Suprapubic skin (tissue), 4 donors: ENCODE data around the gene ZBTB46. TPM values are rescaled to one million over a fixed set of nuclear protein-coding genes. Genes with fewer than 3 reads are reported as not detected.

ENCODE experiments used
- DNase-seq, 2 donors: peaks; one replicate each; pipeline ENCODE4 v3.0.0-alpha.2; 2019; ENCODE audit warnings: low spot score in 2 of 2
- H3K27ac ChIP-seq: fragments of 200-600 bp; sonication (generic); one replicate; pipeline ENCODE4 v1.5.1; 2019
- H3K27me3 ChIP-seq: fragments of 200-600 bp; sonication (generic); one replicate; pipeline ENCODE4 v1.5.1; 2019
- H3K36me3 ChIP-seq: fragments of 200-600 bp; sonication (generic); one replicate; pipeline ENCODE4 v1.5.1; 2019
- H3K4me1 ChIP-seq: fragments of 200-600 bp; sonication (generic); one replicate; pipeline ENCODE4 v1.5.1; 2019
- H3K4me3 ChIP-seq: fragments of 200-600 bp; sonication (generic); one replicate; pipeline ENCODE4 v1.5.1; 2019; ENCODE audit warnings: mild to moderate bottlenecking
- H3K9me3 ChIP-seq: fragments of 200-600 bp; sonication (generic); one replicate; pipeline ENCODE4 v1.5.1; 2019
- CTCF ChIP-seq, 2 donors: fragments of 200-600 bp in 1 of 2; fragments of 450-650 bp in 1 of 2; sonication (generic) in 1 of 2; IDR thresholded peaks; one replicate each; pipeline ENCODE4 v1.5.1; 2016 to 2019; ENCODE audit warnings: antibody characterized with exemption in 2 of 2, mild to moderate bottlenecking in 1 of 2, moderate library complexity in 1 of 2
- EP300 ChIP-seq: sonication (generic); formaldehyde crosslinking; IDR thresholded peaks from one replicate; pipeline ENCODE4 v1.6.1; 2017; ENCODE audit warnings: antibody characterized with exemption
- POLR2A ChIP-seq, 2 donors: fragments of 450-650 bp; IDR thresholded peaks; one replicate each; pipeline ENCODE4 v1.6.1; 2017; ENCODE audit warnings: antibody characterized with exemption in 2 of 2, mild to moderate bottlenecking in 2 of 2, moderate library complexity in 2 of 2
- POLR2AphosphoS5 ChIP-seq, 3 donors: sonication (generic); formaldehyde crosslinking; IDR thresholded peaks; one replicate each; pipeline ENCODE4 v1.6.1; 2017; ENCODE audit warnings: antibody characterized with exemption in 3 of 3
- WGBS: methylation state at CpG from one replicate; pipeline ENCODE4 v1.1.5; 2018; 5-methylcytosine and 5-hydroxymethylcytosine counted together
- total RNA-seq, 4 donors: library from RNA; depleted of rRNA; stranded (reverse); fragments of >200 nt; gene quantifications; one replicate each; pipeline ENCODE4 v1.1.0, GENCODE V29; 2016

Gene ZBTB46
- total RNA-seq, 4 donors from 2014 or later: 3.4 to 5.1 (median 4.4) TPM

DNA sequence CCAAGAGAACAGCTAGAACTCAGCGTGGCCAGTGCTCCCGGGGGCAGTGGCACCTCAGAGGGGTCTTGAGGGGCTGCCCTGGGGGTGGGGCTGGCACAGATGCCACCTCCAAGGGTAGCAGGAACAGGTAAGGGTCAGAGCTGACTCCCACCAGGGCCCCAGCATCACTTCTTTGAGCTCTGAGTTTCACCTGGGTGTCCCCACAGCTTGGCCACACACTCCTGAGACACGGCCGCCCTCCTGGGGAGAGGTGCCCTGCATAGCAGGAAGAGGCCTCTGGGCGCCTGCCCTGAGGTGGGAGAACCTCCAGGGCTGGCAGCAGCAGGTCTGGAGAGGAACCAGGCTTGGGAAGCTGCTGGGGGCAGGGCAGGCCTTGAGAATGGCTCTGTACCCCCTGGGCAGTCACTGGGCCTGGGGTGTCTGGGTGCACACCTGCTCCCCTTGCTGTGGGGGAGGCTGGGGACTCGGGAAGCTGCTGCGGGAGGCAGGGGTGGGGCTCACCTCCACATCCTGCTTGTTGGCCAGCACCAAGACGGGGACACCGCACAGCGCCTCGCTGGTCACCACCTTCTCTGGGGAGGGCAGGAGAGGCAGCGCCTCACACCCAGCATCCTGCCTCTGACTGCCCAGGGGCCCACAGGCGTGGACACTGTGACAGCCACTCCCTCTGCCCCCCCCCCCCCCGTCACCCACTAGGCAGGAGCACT lies 129.6 kb downstream of the ZBTB46 start:
- H3K27me3 ChIP-seq: no peaks in the 10 kb centered on the region
- TF ChIP-seq EP300 (no peak), POLR2AphosphoS5 (IDR thresholded peaks at IDR 0.05) (no peak), POLR2A (IDR thresholded peaks at IDR 0.05) (no peak), CTCF (IDR thresholded peaks at IDR 0.05) (no peak)
- WGBS: 60% methylated on average over 1 of the region's 14 CpGs
- H3K4me3 ChIP-seq: no peak overlapping the region
- H3K36me3 ChIP-seq: peaks cover 34% of the 10 kb centered on the region
- DNase-seq: peak; percentile 60 to 76
- peak overlapping the region; percentile 43 for H3K27ac ChIP-seq
- H3K4me1 ChIP-seq: peaks cover 43% of the 10 kb centered on the region
- no peaks in the 10 kb centered on the region for H3K9me3 ChIP-seq

- peaks cover 29% of the 10 kb centered on the region for H3K36me3 ChIP-seq
- no peaks in the 10 kb centered on the region for H3K9me3 ChIP-seq
- no peak overlapping the region for H3K4me3 ChIP-seq
- peak overlapping the region; percentile 43 for H3K27ac ChIP-seq
- 73% methylated on average over 2 of the region's 5 CpGs for WGBS
- DNase-seq: peak in 1 of 2 donors; percentile 55
- H3K27me3 ChIP-seq: no peaks in the 10 kb centered on the region
- TF ChIP-seq EP300: no peak
- no peak for TF ChIP-seq CTCF (IDR thresholded peaks at IDR 0.05)
- TF ChIP-seq POLR2A (IDR thresholded peaks at IDR 0.05): no peak
- H3K4me1 ChIP-seq: peaks cover 43% of the 10 kb centered on the region
Observed at GRCh38 chr20:63701051-63701328, 130.1 kb downstream of the ZBTB46 start.

- whole genome bisulfite sequencing: 78% methylated on average over 34 of the region's 43 CpGs
- Histone ChIP-seq H3K27ac (peak overlapping the region; percentile 86), H3K4me3 (no peak overlapping the region), H3K36me3 (peaks cover 25% of the 10 kb centered on the region), H3K27me3 (no peaks in the 10 kb centered on the region), H3K4me1 (peaks cover 47% of the 10 kb centered on the region), H3K9me3 (no peaks in the 10 kb centered on the region)
- DNase-seq: peak; percentile 62 to 67
- TF ChIP-seq EP300 (no peak), POLR2AphosphoS5 (IDR thresholded peaks at IDR 0.05) (no peak), CTCF (IDR thresholded peaks at IDR 0.05) (no peak), POLR2A (IDR thresholded peaks at IDR 0.05) (no peak)
Observed at GRCh38 chr20:63700199-63701050, 130.6 kb downstream of the ZBTB46 start.

- H3K27ac ChIP-seq: peak overlapping the region; percentile 86
- H3K36me3 ChIP-seq: peaks cover 17% of the 10 kb centered on the region
- H3K4me3 ChIP-seq: no peak overlapping the region
- H3K9me3 ChIP-seq: no peaks in the 10 kb centered on the region
- WGBS: 67% methylated on average over 8 of the region's 24 CpGs
- peak; percentile 75 for DNase-seq
- TF ChIP-seq POLR2A (IDR thresholded peaks at IDR 0.05): no peak
- TF ChIP-seq EP300: no peak
- TF ChIP-seq CTCF (IDR thresholded peaks at IDR 0.05): no peak
- TF ChIP-seq POLR2AphosphoS5 (IDR thresholded peaks at IDR 0.05): no peak
- H3K27me3 ChIP-seq: no peaks in the 10 kb centered on the region
- peaks cover 55% of the 10 kb centered on the region for H3K4me1 ChIP-seq
Observed at GRCh38 chr20:63699466-63700198, 131.4 kb downstream of the ZBTB46 start.
